GM12892 (cell line): ENCODE measurements around the gene ZDHHC6.
"Not testable (repeated sequence)": the region's sequence is repeated elsewhere in the genome, so short reads cannot be mapped to it uniquely, and the experiment has no call there.

Experiments
- DNase-seq: peaks from one replicate; pipeline ENCODE4 v3.0.0; 2011; ENCODE audit not compliant: insufficient read length
- FAIRE-seq: peaks from 2 replicates; lab custom pipeline; 2011; peaks lifted over from hg19 to GRCh38; lab: Jason Lieb, UNC
- POLR2A ChIP-seq: IDR thresholded peaks from 2 replicates; pipeline ENCODE4 v1.6.1; 2011; ENCODE audit warnings: low read depth, low read length, control low read depth
- POLR2AphosphoS5 ChIP-seq: IDR thresholded peaks from 2 replicates; pipeline ENCODE4 v1.6.1; 2011; ENCODE audit warnings: low read depth, low read length, control low read depth
- TAF1 ChIP-seq: IDR thresholded peaks from 2 replicates; pipeline ENCODE4 v1.6.1; 2011; ENCODE audit warnings: low read depth, mild to moderate bottlenecking, control low read depth, low read length, borderline replicate concordance

The ZDHHC6 gene

GRCh38 chr10:112438356-112438755 lies 8.4 kb downstream of the ZDHHC6 start:
- TF ChIP-seq POLR2AphosphoS5 (no peak), TAF1 (no peak), POLR2A (no peak)
- no peak for FAIRE-seq
- DNase-seq: no peak

- FAIRE-seq (no peak), DNase-seq (no peak)
- TF ChIP-seq TAF1: no peak
Measured at GRCh38 chr10:112434988-112435619, 11.6 kb downstream of the ZDHHC6 start.

- FAIRE-seq (no peak), DNase-seq (no peak)
- TF ChIP-seq POLR2A (no peak), POLR2AphosphoS5 (no peak), TAF1 (no peak)
Measured at GRCh38 chr10:112433136-112433535, 13.6 kb downstream of the ZDHHC6 start.

GRCh38 chr10:112429654-112430230 lies 17.0 kb downstream of the ZDHHC6 start:
- DNase-seq (no peak), FAIRE-seq (no peak)
- no peak for TF ChIP-seq POLR2A
- TF ChIP-seq TAF1: no peak

GRCh38 chr10:112429147-112429546 lies 17.6 kb downstream of the ZDHHC6 start:
- DNase-seq (no peak), FAIRE-seq (no peak)
- no peak for TF ChIP-seq TAF1
- TF ChIP-seq POLR2A: no peak
- no peak for TF ChIP-seq POLR2AphosphoS5

GRCh38 chr10:112426111-112426510 lies 20.6 kb downstream of the ZDHHC6 start:
- FAIRE-seq (no peak), DNase-seq (no peak)
- TF ChIP-seq POLR2AphosphoS5: no peak
- TF ChIP-seq POLR2A: no peak
- no peak for TF ChIP-seq TAF1

GRCh38 chr10:112424651-112425050 lies 22.1 kb downstream of the ZDHHC6 start:
- no peak for FAIRE-seq
- no peak for TF ChIP-seq TAF1
- no peak for TF ChIP-seq POLR2A
- no peak for TF ChIP-seq POLR2AphosphoS5

GRCh38 chr10:112421731-112422130 lies 25.0 kb downstream of the ZDHHC6 start:
- no peak for TF ChIP-seq POLR2AphosphoS5
- no peak for TF ChIP-seq POLR2A
- TF ChIP-seq TAF1: no peak
- DNase-seq (no peak), FAIRE-seq (no peak)

More at GRCh38 chr10:112424651-112425050, 22.1 kb downstream of the ZDHHC6 start:
- DNase-seq: no peak

- DNase-seq (no peak), FAIRE-seq (no peak)
- no peak for TF ChIP-seq POLR2AphosphoS5
- TF ChIP-seq TAF1: no peak
- no peak for TF ChIP-seq POLR2A
Measured at GRCh38 chr10:112412696-112413095, 34.0 kb downstream of the ZDHHC6 start.

GRCh38 chr10:112409755-112410154 lies 37.0 kb downstream of the ZDHHC6 start:
- DNase-seq (no peak), FAIRE-seq (no peak)
- TF ChIP-seq TAF1 (no peak), POLR2AphosphoS5 (no peak), POLR2A (no peak)

- FAIRE-seq (no peak), DNase-seq (no peak)
- TF ChIP-seq POLR2AphosphoS5: no peak
- TF ChIP-seq POLR2A: no peak
- no peak for TF ChIP-seq TAF1
Measured at GRCh38 chr10:112409299-112409698, 37.4 kb downstream of the ZDHHC6 start.

GRCh38 chr10:112407696-112408095 lies 39.0 kb downstream of the ZDHHC6 start:
- FAIRE-seq: no peak
- TF ChIP-seq POLR2AphosphoS5: no peak
- TF ChIP-seq TAF1: no peak
- TF ChIP-seq POLR2A: no peak

GRCh38 chr10:112406806-112407205 lies 39.9 kb downstream of the ZDHHC6 start:
- not testable (repeated sequence) for DNase-seq, FAIRE-seq

More at GRCh38 chr10:112407696-112408095, 39.0 kb downstream of the ZDHHC6 start:
- no peak for DNase-seq
